Transverse colon (tissue), 4 donors: Measurements from ENCODE around the gene SOX12.

Experiments used
- CTCF ChIP-seq, 5 experiments: fragments of 200-600 bp in 3 of 5; fragments of 450-650 bp in 2 of 5; sonication (generic) in 3 of 5; IDR thresholded peaks; 1 replicate in 2 of 5; 2 replicates in 3 of 5; pipeline ENCODE4 v1.5.1; 2016 to 2017; ENCODE audit warnings: antibody characterized with exemption in 5 of 5, inconsistent platforms in 3 of 5, mild to moderate bottlenecking in 2 of 5, moderate library complexity in 1 of 5
- POLR2A ChIP-seq: fragments of 450-650 bp; IDR thresholded peaks from one replicate; pipeline ENCODE4 v1.6.1; 2016; ENCODE audit warnings: antibody characterized with exemption, mild to moderate bottlenecking, moderate library complexity
- POLR2AphosphoS5 ChIP-seq, 3 donors: sonication (generic); formaldehyde crosslinking; IDR thresholded peaks; one replicate each; pipeline ENCODE4 v1.6.1; 2016; ENCODE audit warnings: antibody characterized with exemption in 3 of 3

- TF ChIP-seq CTCF (IDR thresholded peaks at IDR 0.05) = no peak
- no peak for TF ChIP-seq POLR2AphosphoS5 (IDR thresholded peaks at IDR 0.05)
- TF ChIP-seq POLR2A = no peak
Observed at GRCh38 chr20:347317-347639, 21.9 kb downstream of the SOX12 start.
